Endothelial cell of umbilical vein (primary cell): Measurements from ENCODE around the gene DPP6.
"Not testable (repeated sequence)": the region's sequence is repeated elsewhere in the genome, so short reads cannot be mapped to it uniquely, and the experiment has no call there.

Experiments
- CTCF ChIP-seq, 2 donors: IDR thresholded peaks; 1 replicate in 1 of 2; 2 replicates in 1 of 2; pipeline ENCODE4 v1.5.1; 2011; ENCODE audit warnings: low read length in 2 of 2, mild to moderate bottlenecking in 2 of 2, moderate library complexity in 2 of 2, control low read depth in 1 of 2, inconsistent platforms in 1 of 2, low read depth in 1 of 2; ENCODE audit not compliant: insufficient read depth in 1 of 2; ENCODE audit errors: extremely low read depth in 1 of 2
- POLR2A ChIP-seq: IDR thresholded peaks from 2 replicates; pipeline ENCODE4 v1.6.1; 2012; ENCODE audit warnings: low read depth, mild to moderate bottlenecking, control low read depth, low read length

GRCh38 chr7:154053466-154054312 is 1.5 kb downstream of the DPP6 start:
- not testable (repeated sequence) for TF ChIP-seq CTCF (IDR thresholded peaks at IDR 0.05; ENCODE audit: extremely low read depth in 1 of 2, insufficient read depth in 1 of 2, low read depth in 1 of 2, low read length in 2 of 2); POLR2A
